Measurements from ENCODE around the gene KIF24.
"Not testable (repeated sequence)": the region's sequence is repeated elsewhere in the genome, so short reads cannot be mapped to it uniquely, and the experiment has no call there.

Gene KIF24

GRCh38 chr9:34326690-34327089, 2.4 kb downstream of the KIF24 start:
- no peak for DNase-seq

- no peak for DNase-seq
Observed at GRCh38 chr9:34322899-34323591, 6.0 kb downstream of the KIF24 start.

GRCh38 chr9:34321451-34321850, 7.6 kb downstream of the KIF24 start:
- DNase-seq, result no peak

- no peak for DNase-seq
Observed at GRCh38 chr9:34318163-34318790, 10.8 kb downstream of the KIF24 start.

- DNase-seq, result no peak
Observed at GRCh38 chr9:34317436-34317835, 11.6 kb downstream of the KIF24 start.

GRCh38 chr9:34311499-34312185, 17.4 kb downstream of the KIF24 start:
- no peak for DNase-seq

GRCh38 chr9:34310215-34310614, 18.9 kb downstream of the KIF24 start:
- DNase-seq, result no peak

- not testable (repeated sequence) for DNase-seq
Observed at GRCh38 chr9:34308316-34308715, 20.8 kb downstream of the KIF24 start.

- not testable (repeated sequence) for DNase-seq
Observed at GRCh38 chr9:34301064-34301463, 28.0 kb downstream of the KIF24 start.

- no peak for DNase-seq
Observed at GRCh38 chr9:34292552-34292951, 36.5 kb downstream of the KIF24 start.

GRCh38 chr9:34291423-34291822, 37.6 kb downstream of the KIF24 start:
- no peak for DNase-seq

GRCh38 chr9:34291023-34291422, 38.0 kb downstream of the KIF24 start:
- DNase-seq, result no peak

- no peak for DNase-seq
Observed at GRCh38 chr9:34289159-34289558, 39.9 kb downstream of the KIF24 start.

- DNase-seq, result no peak
Observed at GRCh38 chr9:34282096-34282495, 47.0 kb downstream of the KIF24 start.

- no peak for DNase-seq
Observed at GRCh38 chr9:34279411-34279810, 49.7 kb downstream of the KIF24 start.
